Measurements from ENCODE around the gene NFIA.
"Not testable (repeated sequence)": the region's sequence is repeated elsewhere in the genome, so short reads cannot be mapped to it uniquely, and the experiment has no call there.

The NFIA gene

DNA sequence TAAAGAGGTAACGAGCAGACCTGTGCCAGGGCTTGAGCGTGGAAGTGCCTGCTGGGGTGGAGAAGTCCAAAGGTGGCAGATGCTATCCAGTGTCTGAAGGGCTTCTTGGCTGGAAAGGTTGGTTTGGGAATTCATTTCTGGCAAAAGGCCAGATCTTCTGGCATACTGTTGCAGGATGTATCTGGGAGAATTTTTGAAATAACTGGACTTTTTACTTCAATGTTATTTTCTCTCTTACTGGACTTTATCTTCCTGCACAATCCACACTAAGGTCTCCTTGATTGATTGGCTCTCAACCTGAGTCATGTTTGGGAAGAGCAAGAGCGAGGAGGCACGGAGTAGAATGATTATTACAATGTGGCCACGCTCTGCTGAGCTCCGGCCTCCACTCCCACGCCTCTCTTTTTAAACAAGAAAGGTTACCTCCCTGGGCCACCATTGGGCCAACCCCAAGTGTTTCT is 364.2 kb downstream of the NFIA start:
- no peak for DNase-seq

DNA sequence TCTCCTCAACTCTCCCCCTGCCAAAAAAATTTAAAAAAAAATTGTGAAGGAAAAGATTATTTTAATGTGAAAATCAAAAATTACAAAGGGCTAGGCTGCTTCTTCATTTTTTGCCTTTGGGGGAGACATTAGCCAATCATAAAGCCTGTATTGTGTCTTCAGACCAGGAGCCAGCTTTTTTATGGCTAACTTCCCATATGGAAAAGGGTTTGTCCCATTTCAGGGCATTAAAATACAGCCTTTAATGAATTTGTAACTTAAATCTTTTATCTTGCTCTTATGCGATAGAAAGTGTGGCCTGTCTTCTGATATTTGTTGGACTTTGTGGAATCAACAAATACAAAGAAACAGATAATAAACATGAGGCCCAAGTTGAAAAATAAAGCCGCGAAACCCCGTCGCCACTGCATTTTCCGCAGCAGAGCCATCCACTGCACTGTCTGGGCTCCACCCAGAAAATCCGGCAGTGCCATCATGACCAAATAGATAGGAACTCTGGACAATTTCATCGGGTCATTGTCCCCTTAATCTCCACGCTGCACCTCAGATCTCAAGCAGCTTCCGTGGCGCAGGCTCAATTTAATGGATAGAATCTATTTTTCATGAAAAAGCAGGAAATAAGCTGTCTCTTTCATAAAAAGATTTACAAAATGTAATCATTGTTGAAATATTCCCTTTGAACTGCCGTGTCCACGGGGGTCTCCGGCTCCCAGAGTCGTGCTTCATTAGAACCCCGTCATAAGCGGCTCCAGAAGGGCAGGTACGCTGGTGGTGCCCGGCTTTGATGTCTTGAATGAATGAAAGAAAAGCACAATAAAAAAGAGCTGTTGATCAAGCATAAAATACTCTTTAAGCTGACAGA is 365.0 kb downstream of the NFIA start:
- DNase-seq, result no peak

DNA sequence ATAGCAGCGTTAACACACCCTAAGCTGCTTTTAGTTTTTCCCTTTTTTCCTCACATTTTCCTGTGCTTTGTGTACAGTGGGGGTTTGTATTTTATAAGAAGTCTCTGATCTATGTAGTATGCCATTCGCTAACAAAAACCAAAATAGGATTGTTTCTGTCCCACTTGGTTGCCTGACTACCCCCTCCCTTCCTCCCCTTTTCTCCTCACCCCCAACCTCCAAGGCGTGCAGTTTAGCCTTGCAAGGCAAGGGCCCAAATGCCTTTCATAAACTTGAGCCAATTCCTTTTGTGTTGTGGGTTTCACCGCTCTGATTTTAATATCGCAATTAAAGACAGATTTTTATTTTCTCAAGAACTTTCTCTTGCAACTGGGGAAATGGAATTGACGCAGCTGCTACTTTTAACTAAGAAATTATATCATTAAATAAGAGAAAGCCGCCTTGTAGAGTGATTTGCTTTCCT is 365.6 kb downstream of the NFIA start:
- DNase-seq, result no peak

DNA sequence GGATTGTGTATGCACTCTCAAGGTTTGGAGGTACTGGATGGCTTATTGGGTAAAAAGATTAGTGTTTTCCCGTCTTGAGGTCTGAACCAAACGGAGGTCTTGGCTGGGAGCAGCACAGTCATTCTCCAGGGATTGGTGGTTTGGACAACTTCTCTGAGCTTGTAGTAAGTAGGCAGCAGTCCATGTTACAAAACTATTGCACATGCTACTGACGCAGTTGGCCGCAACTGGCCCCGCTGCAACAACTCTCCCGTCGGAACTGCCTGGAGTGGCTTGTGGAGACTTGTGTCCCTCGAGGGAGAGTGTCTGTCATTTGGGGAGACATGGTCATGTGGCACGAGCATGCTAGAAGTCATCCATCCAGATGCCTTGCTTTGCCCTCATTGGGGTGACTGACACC is 366.6 kb downstream of the NFIA start:
- no peak for DNase-seq

DNA sequence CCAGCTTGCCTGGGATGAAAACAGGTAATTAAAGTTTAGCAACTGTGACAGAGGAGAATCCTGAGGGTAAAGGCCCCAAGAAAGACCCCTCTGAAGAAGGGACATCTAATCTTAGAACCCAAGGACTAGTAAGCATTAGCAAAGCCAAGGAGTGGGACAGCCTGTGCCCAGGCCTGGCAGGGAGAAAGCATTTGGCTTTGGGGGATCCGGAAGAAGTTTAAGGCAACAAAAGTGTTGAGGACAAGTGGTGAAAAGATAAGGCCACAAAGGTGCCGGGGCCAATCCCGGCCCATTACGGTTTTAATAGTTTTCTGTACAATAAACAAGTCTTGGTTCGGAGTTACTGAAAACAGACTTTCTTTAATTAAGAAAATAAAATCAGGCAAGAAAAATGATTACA is 367.0 kb downstream of the NFIA start:
- DNase-seq, result no peak

GRCh38 chr1:61450454-61450853 is 368.1 kb downstream of the NFIA start:
- DNase-seq, result no peak

DNA sequence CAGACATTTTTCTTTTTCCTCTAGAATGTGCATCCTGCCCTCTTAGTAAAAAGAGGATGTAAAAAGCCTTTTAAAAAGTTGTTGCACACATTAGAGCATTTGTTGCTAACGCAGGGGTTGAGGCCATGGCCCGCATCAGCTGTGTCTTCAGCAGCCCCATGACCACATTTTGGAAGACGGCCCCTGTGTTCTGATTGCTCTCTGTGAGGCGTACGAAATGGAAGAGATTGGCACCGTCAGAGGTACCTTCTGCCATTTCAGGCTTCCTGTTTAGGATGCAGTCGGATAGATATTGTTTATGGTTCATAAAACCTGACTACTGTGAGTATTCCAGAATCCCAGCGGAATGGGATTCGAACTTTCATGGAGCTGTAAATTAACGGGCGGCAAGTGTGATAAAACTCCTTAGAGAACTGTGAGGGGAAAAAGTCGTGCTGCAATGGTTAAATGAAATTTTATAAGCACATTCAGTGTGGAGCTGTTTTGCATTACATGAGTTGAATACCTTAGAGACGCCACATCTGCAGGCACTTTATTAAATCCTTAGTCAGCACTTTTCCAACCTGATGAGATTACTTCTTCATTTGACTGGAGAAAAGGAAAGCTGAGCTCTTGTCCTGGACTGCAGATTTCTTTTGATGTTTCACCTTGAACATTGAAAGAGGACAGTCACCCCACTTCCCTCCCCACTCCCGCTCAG is 368.7 kb downstream of the NFIA start:
- DNase-seq, result no peak

- no peak for DNase-seq
Measured at GRCh38 chr1:61451572-61451968, 369.2 kb downstream of the NFIA start.

DNA sequence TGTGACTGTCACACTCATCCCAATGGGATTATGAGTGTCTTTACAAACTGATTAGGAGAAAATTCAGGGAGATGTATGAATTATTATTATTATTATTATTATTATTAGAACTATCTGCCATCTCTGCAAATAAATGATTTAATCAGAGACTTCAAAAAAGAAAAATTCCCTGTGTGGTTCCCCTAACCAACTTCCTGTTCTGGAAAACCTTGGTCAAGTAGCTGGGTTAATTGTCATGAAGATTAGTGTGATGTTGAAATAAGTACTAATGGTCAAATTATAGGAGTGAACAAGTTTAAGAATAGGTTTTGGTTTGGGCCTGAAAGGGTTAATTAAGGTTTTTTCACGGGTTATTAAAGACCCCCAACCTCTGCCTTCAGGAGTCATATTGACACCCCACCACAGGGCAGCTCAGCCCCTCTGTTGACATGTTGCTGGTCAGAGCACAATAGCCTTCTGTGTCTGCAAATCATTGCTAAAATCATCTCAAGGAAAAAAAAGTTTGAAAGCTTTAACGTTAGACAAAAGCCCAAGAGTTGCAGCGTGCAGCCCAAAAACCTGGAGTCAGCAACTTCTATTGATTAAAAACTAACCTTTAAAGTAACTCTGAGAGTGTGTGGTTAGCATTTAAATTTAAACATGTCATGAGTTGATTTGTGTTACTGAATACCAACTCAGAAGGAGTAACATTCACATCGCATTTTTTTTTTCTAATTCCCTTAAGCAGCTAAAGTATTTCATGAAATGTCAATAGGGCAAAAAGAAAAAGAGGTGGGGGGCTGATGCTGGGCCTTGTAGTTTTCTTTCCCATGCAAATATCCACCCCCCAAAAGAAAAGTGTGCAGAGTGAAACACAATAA is 370.0 kb downstream of the NFIA start:
- no peak for DNase-seq

DNA sequence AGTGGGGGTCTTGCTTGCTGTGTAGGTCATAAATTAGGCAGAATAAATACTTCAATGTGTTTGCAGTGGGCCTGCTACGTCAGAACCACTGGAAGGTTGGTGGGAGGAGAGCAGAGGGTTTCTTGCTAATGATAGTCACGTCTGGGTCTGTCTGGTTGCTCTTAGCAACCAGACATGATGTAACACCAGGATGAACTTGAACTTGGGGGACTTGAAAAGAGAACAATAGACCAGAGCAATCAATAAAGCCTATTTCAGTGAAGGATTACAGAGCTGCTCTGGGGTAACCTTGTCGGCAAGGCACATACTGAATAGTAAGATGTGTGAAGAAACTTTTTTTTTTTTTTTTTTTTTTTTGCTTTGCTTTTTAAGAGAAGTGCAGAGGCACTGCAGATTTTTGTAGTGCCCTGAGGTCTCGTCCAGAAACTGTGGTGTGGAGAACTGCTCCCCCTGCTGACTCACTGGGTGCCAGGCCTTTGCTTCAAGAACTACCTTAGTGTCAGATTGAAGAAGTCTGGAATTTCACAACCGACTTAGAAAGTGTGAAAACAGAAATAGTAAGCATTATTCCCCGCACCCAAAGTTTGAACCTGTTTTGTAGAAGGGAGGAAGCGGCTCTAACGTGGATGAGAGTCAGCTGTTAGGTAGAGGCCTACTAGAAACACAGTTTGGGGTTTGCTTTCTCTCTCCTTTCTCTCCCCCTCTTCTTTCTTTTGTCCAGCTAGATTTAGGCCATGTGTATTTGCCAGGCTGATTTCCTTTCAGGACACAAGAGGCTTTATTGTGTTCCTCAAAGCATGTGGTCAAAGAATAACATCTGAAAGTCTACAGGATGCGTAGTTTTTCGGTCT is 371.0 kb downstream of the NFIA start:
- DNase-seq, result peak; percentile 74 to 91

DNA sequence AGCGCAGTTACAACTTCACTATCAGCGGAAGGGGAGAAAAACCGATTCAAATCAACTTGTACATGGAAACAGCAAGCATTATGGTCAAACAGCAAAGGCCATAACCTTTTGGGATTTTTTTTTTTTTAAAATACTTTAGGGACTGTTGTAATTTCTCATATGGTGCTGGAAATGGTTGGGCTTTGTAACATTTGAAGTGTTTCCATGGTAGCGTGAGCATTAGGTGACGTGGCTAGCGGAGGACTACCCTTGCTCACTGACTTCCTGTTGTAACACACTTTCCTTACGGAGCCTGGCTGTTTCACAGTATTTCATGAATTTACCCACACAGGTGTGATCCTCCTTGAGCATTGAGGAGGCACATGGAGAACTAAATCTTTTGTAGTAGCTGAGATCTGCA is 373.0 kb downstream of the NFIA start:
- DNase-seq, result no peak

DNA sequence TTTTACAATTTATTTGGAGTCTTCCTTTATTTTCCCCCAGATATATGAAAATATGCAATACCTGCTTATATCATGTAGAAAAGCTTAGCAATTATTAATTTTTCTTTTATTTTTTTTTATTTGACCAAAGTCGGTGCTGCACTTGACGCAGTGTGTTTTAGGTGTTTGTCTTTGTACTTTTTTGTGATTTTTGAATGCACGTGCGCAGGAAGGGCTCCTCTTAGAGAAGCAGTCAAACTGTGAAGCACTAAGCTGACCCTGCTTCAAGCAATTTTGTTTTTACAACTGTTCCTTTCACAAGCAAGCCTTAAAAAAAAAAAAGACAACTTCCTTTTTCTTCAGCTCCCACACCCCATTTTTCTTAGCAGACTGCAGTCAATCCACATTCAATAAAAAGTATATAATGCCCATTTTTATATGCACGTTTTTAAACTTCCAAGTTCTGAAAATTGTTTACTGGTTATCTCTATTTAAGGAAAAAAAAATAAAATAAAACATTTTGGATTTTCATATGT is 375.2 kb downstream of the NFIA start:
- DNase-seq, result no peak

GRCh38 chr1:61459345-61459744 is 377.0 kb downstream of the NFIA start:
- no peak for DNase-seq

DNA sequence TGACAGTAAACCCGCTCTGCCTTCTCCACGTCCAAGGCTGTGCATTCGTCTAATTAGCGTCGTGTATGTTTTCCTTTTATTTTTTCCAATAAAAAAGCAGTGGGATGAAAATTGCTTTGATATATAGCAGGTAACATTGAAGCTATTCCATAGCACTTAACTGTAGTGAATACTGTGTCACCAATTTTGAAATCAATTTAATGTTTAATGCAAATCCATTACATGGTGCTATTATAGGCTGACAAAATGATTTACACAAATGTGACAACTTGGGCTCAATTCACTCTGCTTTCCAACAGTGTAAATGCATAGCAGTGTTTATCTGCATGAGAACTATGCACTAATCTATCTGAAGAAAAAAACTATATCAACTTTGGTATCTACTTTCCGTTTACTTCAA is 377.8 kb downstream of the NFIA start:
- no peak for DNase-seq

- DNase-seq, result no peak
Measured at GRCh38 chr1:61461406-61462384, 379.3 kb downstream of the NFIA start.

DNA sequence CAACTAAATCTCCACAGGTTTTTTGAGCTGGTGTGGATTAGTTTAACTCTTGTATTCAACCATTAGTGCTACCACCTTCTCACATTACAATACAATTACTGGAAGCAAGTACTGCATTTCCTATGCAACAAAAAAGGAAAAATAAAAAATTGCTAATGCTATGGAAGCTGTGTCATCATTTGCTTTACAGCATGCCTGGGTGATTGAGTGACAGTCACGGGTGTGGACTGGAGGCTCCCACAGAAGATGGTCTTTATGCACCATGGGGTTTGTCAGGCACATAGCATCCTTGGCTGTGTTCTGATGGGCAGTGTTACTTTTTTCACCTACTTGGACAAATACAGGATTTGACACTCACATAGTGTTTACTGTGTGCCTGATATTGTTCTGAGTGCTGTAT is 380.3 kb downstream of the NFIA start:
- no peak for DNase-seq

GRCh38 chr1:61463220-61463619 is 380.9 kb downstream of the NFIA start:
- DNase-seq, result no peak

GRCh38 chr1:61467836-61468235 is 385.5 kb downstream of the NFIA start:
- DNase-seq, result not testable (repeated sequence)

- DNase-seq, result no peak
Measured at GRCh38 chr1:61469365-61469764, 387.0 kb downstream of the NFIA start.

- DNase-seq, result no peak
Measured at GRCh38 chr1:61472876-61473275, 390.5 kb downstream of the NFIA start.
